GM10248 (cell line): ENCODE measurements around the gene SIKE1.
"Not testable (repeated sequence)": the region's sequence is repeated elsewhere in the genome, so short reads cannot be mapped to it uniquely, and the experiment has no call there.

ENCODE experiments used
- CTCF ChIA-PET: fragments of 300-600 bp; sonication (Branson Sonifier 250); formaldehyde crosslinking; extraction: SDS; loops from one replicate; lab custom pipeline; 2021; ENCODE audit warnings: antibody characterized with exemption; lab: Yijun Ruan, JAX
- POLR2A ChIA-PET: fragments of 350-650 bp; sonication (Branson Sonifier 250); formaldehyde crosslinking; extraction: SDS; loops from one replicate; lab custom pipeline; 2020; ENCODE audit warnings: antibody characterized with exemption; lab: Yijun Ruan, JAX
- DNase-seq: peaks from one replicate; pipeline ENCODE4 v3.0.0; 2012; ENCODE audit errors: extremely low spot score
- TF ChIP-seq, protein P1 (sequence below): IDR thresholded peaks from 2 replicates; pipeline ENCODE4 v1.5.1; 2012; ENCODE audit warnings: mild to moderate bottlenecking, low read depth; ENCODE audit errors: extremely low read depth, missing control alignments, control extremely low read depth

SIKE1 gene

DNA sequence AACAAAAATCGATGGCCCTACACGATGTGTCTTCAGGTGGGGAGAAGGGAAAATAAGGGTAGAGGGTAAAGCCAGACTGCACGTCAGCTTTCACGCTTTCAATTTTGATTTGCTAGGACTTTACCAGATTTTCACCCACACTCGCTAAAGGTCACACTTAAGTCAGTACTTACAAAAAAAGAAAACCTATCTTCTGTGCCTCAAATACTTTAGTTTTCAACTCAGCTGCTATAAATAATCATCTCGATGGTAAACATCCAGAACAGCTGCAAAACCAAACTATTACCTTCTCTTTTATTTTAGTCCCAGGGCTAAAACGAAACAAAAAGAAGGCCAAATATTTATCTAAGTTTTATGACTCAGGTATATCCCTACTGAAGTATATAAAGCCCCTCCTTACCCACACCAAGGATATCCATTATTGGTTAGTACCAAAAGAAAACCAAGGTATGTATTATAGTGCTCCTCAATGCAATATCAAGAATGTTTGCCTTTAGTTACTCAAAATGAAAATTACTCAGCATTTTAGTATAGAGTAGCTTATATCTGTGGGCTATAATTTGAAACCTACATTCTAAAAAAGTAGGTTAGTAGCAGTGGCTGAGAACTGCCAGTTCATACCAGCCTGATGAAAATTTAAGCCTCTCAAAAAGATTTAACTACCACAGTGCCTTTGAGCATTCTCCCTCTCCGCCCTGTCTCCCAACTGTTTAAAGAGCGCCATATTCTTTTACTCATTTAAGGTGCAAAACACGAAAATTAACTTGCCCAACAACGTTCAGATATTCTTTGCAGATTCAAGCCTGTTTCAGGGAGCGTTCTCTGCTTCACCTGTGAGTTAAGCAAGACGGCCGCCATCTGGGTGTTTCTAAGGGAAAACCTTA is 24.2 kb downstream of the SIKE1 start:
- POLR2A ChIA-PET: no interaction called here
- TF ChIP-seq, protein P1, sequence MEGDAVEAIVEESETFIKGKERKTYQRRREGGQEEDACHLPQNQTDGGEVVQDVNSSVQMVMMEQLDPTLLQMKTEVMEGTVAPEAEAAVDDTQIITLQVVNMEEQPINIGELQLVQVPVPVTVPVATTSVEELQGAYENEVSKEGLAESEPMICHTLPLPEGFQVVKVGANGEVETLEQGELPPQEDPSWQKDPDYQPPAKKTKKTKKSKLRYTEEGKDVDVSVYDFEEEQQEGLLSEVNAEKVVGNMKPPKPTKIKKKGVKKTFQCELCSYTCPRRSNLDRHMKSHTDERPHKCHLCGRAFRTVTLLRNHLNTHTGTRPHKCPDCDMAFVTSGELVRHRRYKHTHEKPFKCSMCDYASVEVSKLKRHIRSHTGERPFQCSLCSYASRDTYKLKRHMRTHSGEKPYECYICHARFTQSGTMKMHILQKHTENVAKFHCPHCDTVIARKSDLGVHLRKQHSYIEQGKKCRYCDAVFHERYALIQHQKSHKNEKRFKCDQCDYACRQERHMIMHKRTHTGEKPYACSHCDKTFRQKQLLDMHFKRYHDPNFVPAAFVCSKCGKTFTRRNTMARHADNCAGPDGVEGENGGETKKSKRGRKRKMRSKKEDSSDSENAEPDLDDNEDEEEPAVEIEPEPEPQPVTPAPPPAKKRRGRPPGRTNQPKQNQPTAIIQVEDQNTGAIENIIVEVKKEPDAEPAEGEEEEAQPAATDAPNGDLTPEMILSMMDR: no peak
- CTCF ChIA-PET: interaction anchor here (0.9 to 1.4 kb wide), 4 partner anchors 9 to 411 kb away, joined by 3 read pairs; no protein-coding TSS in a partner anchor
- peak; percentile 61 for DNase-seq

DNA sequence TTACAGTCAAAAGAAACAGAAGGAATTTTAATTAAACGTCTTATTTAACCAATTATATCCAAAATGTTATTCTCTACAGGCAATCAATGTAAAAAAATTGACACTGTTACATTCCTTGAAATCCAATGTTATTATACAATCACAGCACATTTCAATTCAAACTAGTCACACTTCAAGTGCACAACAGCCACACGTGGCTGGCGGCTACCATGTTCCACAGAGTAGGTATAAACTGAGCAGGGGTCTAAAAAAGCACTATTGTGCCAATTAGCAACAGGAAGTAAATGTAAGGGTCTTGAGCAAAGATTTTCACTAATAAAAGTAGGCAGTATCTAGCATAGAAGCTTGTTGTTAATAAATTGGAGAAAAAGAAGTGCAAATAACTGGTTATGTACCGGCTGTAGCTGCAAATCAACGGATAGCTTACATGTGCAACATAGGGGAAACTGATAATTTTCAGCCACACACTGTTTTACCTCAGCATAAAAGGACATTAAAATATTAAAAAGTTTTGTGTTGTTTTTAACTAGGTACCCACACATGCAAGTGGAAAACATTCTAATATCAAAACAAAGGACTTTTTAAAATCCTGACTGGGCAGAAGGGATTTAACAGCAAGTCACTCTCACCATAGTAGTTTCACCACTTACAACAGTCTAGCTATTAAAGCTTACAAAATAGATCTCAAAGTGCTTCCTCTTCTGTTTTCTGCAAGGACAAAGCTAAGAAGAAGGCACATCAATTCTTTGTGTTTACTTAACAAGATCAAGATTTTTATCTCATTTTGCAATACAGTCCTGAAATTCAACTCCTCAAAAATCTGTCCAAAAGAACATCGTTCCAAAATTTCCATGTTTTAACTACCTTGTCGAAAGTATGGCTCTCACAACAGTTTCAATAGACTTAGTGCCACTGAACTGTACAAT is 25.2 kb downstream of the SIKE1 start:
- POLR2A ChIA-PET: no interaction called here
- DNase-seq: no peak
- CTCF ChIA-PET: interaction anchor here (0.9 to 2.5 kb wide), 3 partner anchors 11 to 410 kb away, joined by 3 to 6 read pairs (median 3); no protein-coding TSS in a partner anchor
- TF ChIP-seq, protein P1: no peak

DNA sequence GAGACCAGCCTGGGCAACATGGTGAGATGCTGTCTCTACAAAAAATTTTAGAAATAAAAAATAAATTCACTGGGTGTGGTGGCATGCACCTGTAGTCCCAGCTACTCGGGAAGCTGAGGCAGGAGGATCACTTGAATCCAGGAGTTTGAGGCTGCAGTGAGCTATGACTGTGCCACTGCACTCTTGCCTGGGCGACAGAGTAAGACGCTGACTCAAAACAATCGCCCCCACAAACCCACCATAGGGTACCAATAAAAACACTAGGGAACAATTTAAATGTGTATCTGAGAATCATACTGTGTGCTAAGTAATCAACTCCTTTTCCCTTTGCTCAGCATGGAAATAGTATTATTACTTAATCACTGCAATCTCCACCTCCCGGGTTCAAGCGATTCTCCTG is 26.8 kb downstream of the SIKE1 start:
- DNase-seq, POLR2A ChIA-PET: not testable (repeated sequence)
- CTCF ChIA-PET: interaction anchor here (0.7 to 2.5 kb wide), 4 partner anchors 9 to 51 kb away, joined by 3 to 6 read pairs (median 3); no protein-coding TSS in a partner anchor

DNA sequence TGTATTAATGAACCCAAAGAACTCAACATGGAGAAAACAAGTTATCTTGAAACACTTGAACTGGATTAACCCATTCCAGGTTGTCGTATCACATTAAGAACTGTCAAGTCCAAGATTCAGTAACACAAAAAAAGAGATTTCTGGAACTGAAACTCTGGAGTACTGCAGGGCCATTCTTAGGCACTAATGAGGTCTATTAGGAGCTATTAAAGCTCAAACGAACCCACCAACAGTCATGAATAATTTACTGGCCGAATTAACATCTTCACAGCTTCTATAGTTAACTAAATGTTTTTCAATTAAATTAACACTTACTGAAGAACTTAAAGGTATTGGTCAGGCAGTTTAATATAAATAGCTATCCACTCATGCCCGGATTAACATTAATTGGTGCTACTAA is 27.3 kb downstream of the SIKE1 start:
- DNase-seq: no peak
- TF ChIP-seq, protein P1: no peak
- ChIA-PET POLR2A (no interaction called here), CTCF (interaction anchor here (0.7 to 2.5 kb wide), 4 partner anchors 9 to 50 kb away, joined by 3 to 6 read pairs (median 3); no protein-coding TSS in a partner anchor)

DNA sequence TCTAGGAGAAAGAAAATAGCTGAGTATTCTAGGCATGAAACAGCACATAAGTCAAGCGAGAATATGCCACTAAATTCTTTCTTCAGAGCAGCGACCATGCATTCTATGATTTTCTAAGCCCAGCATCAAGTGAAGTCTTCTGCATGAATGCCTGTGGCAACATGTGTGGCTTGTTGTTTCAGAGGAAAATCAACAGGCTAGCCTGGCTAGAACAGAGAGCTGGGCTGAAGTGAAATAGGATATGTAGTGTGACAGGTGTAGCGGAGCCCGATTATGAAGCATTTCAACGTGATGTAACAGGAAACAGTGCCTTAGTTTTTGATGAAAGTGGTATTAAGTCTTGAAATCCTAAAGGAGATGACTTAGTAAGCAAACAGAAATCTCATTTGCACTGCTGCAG is 29.7 kb downstream of the SIKE1 start:
- no peak for DNase-seq
- ChIA-PET CTCF (interaction anchor here (0.9 to 1.7 kb wide), 5 partner anchors 11 to 239 kb away, joined by 3 read pairs; no protein-coding TSS in a partner anchor), POLR2A (no interaction called here)
- TF ChIP-seq, protein P1: no peak

DNA sequence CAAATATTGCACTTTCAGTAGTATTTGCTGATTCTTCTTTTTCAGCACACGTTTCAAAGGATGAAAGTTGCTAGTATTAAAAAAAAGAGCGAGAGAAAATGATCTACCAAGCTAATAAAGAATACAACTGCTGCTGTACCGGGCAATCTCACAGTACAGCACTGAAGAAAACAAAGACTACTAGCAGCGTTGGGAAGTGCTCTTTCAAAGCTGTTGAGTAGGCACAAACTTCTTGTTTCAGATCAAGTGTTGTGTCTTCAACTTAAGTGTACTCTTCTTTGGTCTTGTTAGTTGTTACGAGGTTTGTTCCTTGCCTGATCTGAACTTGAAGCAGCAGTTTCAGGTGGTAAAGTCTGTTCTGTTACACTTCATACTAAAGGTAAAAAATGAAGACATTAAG is 30.6 kb downstream of the SIKE1 start:
- TF ChIP-seq, protein P1: no peak
- POLR2A ChIA-PET: no interaction called here
- CTCF ChIA-PET: interaction anchor here (0.9 to 2.2 kb wide), 4 partner anchors 12 to 48 kb away, joined by 3 to 7 read pairs (median 3); no protein-coding TSS in a partner anchor
- no peak for DNase-seq
